H54 (cell line): ENCODE data around the gene SLC39A11.
"Not testable (repeated sequence)": the region's sequence is repeated elsewhere in the genome, so short reads cannot be mapped to it uniquely, and the experiment has no call there.

Experiments
- DNase-seq: peaks from one replicate; pipeline ENCODE4 v3.0.0; 2011; ENCODE audit warnings: low spot score, mixed read lengths; ENCODE audit not compliant: insufficient read length
- FAIRE-seq: peaks from 3 replicates; lab custom pipeline; 2011; peaks lifted over from hg19 to GRCh38; lab: Jason Lieb, UNC
- POLR2A ChIP-seq: IDR thresholded peaks from 2 replicates; pipeline ENCODE4 v1.6.1; 2011; ENCODE audit warnings: low read depth, mild to moderate bottlenecking, low read length

SLC39A11 gene

DNA sequence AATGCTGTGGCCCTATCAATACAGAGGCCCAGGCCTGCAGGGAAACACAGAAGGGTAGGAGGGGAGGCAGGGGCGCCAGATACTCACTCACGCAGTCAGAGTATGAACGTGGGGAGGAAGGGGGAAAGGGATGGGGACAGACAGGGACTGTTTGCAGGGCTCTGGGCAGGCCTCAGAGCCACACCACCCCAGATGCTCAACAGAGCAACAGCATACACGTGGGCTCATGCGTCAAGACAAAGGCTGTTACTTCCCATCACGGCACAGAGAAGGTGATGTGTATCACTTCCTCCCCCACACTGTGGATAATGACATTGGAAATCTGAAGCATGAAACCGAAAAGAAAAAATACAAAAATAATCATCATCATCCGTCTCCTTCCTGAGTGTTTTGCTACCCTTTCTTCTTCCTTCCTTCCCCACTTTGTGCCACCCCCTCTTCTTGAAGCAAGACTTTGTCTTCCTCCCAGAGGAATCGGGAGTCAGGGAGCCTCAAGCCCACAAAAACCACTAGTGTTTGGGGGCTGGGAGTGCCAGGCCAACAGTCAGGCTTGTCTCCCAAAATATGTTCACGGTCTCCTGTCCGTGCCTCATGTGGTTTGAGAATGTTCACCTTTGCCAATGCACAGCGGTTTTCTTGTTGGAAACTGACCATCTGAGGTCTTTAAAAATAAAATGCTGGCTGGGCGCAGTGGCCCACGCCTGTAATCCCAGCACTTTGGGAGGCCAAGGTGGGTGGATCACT lies 20.1 kb downstream of the SLC39A11 start:
- no peak for FAIRE-seq
- no peak for TF ChIP-seq POLR2A
- no peak for DNase-seq

DNA sequence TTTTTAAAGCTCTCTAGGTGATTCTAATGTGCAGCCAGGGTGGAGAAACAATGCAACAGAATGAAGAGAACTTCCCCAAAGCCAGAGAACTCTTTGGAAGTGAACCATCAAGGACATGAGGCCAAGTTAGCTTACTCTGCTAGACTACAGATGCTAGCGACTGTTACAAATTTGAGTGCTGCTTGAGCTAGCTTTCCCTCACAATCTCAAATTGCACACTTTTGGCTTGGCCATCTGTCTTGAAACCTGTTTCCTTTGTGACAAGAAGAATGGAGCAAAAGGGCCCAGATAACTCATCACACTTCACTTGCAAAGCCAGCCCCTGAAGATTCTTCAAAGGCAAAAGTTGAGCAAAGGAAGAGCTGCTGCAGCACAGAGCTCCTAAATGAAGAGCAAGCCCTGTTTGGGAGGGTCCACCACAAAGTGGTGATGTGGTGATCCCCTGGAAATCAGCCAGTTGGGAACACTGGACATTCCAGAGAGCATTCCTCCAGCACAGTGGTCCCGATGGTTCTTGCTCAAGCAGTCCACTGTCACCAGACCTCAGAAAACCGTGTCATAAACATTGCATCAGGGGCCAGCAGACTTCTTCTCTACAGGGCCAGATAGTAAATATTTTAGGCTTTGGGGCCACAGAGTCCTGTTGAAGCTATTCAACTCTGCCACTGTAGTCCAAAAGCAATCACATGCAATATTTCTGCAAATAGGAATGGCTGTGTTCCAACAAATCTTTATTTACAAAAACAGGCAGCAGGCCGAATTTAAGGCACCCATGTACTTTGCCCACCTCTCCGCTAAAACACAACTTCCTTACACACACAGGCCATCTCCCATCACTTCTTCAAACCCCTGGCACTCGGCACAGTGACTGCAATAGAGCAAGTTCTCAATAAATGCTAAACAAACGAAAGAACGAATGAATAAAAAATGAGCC lies 21.2 kb downstream of the SLC39A11 start:
- DNase-seq (no peak), FAIRE-seq (no peak)
- no peak for TF ChIP-seq POLR2A

DNA sequence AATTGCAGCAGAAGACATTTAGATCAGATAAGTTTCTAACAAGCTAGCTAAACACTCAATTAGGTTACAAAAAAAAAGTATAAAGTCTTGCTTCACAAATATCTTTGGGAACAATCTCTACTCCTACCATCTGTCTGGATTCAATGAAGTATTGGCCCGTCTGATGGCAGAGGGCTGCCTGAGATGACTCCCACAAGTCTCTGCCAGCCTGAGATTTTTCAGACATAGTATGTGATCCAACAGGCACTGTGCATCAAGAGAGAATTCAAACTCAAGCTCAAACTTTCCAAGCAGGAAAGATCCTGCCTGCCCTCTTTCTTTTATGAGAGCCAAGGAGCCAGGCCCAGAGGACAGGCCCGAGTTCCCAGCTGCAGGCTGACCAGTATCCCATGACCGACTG lies 22.6 kb downstream of the SLC39A11 start:
- TF ChIP-seq POLR2A = no peak
- FAIRE-seq = no peak
- no peak for DNase-seq

DNA sequence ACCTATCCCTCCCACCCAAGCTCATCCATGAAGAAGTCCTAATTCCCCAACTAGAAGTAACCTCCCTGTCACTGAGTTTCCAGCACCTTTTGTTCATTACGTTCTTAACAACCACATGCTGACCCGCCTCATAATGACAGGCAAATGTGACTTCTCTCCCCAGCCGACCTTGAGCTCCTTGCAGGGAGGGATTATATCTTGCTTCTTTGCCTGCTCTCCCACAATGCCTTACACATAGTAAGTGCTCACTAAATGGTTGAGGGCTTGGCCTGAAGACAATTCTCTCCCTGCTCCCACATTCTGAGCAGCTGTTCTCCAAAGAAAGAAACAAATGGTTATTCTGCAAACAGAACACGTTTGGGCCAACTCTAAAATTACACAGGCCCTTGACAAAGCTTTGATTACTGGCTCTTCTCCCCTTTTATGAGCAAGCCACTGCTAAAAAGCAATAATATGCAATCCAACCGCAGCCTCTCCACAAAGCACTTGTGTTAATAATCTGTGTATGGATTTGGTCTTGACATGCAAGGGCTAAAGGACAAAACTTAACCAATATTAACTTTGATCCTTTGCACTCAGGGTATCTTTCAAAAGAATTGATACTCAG lies 23.2 kb downstream of the SLC39A11 start:
- FAIRE-seq (no peak), DNase-seq (no peak)
- TF ChIP-seq POLR2A = no peak

DNA sequence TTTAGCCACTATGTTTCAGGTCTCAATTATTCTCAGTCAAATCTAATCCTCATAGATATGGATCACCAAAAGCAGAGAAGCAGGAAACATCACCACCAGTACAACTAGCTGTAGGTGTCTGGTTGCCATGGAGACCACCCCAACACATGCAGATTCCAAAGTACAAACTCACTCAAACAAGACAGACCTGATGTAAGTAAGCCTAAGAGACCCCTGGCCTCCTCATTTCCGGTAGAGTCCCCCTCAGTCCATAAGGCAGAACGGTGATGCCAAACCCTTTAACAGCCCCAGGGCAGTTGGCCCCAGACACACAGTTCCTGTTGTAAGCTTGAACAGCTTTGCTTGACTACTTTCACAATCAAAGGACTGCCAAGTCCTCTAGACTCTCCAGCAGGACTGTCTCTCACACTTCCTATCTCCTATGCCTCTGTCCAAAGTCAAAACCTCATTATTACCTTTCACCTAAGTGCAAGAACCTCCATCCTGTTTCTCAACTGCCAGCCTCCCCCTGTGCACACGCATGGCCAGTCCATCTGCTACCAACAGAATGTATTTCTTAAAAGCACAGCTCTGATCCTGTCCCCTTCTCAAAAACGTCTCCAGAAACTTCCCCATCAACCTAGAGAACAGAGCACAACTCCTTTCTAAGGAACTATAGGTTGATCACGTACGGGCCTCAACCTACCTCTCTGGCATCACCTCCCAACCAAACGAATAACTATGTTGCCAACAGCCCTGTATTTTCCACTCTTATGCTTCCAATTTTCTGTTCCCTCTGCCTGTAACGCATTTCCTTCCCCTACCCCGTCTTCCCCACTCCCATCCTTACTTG lies 23.9 kb downstream of the SLC39A11 start:
- FAIRE-seq = no peak
- DNase-seq = no peak
- TF ChIP-seq POLR2A = no peak

DNA sequence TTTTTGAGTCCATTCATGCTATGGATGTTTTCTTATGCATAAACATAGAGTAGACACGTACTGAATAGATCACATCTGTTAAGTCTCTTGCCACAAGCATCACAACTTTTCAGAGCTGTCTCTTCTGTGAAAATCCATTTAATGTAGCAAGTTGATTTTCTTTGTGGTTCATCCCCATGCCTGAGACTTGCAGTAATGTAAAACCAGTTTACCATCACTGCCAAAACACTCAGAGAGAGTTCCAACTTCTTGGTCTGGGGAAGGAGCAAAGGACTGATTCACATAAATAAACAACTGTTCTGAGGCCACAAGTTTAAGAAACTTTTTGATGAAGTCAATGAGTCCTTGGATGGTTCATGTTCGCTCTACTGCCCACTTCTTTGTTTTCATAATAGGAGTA lies 24.8 kb downstream of the SLC39A11 start:
- DNase-seq, FAIRE-seq: not testable (repeated sequence)

DNA sequence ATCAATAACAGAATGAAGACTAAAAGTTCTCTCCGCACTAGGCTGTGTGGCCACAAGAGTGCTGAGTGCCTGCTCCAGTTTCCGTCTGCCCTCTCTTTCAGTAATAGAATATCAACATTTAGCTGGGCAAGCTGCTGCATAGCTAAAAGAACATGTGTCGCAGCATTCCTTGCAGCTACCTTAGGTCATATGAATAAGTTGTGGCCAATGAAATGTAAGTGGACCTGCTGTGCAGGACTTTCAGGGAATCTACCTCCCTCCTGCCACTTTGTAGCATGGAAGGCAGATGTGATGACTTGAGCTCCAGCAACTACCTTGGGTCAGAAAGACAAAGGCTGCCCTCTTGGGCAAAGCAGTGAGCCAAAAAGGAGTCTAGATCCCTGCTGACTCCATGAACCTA lies 25.4 kb downstream of the SLC39A11 start:
- no peak for FAIRE-seq
- no peak for TF ChIP-seq POLR2A
- DNase-seq = no peak

DNA sequence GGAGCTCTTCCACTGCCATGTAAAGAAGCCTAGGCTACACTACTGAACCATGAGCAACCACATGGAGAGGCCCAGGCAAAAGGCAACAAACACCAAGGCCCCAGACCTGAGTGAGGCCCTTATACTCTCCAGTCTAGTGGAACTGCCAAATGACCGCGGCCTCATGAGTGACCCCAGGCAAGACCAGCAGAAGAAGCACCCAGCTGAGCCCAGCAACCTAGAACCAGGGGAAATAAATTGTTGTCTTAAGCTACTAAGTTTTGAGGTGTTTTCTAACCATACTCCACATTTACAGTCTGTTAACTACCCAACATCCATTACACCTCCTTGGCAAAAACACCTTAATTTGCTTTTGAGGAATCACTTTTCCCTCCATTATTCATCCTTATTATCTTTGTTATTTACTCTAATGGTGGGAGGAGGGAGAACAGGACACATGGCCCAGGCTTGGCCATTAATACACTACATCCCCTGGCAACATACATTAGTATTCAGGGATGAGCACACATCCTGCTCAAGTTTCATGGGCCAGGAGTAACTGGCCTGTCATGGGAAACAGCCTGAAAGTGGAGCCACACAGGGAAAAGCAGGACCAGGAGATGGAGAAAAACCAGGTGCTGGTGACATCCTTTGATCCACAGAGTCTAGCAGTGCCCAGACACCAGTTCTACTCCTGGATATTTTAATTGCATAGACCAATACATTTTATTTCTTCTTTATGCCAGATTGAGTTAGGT lies 26.2 kb downstream of the SLC39A11 start:
- FAIRE-seq (no peak), DNase-seq (no peak)
- no peak for TF ChIP-seq POLR2A

DNA sequence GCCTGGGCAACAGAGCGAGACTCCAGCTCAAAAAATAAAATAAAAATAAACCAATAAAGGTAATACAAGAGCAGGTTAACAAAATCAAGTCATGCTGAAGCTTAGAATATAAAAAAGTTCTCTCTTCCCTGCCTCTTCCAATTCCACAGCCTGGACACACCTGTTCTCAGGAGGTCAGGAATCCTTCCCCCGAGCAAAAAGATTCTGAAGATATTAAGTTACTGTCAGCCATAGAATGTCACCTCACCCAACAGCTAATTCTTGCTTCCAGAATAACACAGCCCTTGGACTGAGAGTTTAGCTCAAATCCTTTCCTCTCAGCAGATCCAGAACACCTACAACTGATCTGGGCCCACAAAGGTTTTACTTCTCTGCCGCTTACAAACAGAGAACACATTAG lies 27.1 kb downstream of the SLC39A11 start:
- TF ChIP-seq POLR2A = no peak
- DNase-seq = no peak
- no peak for FAIRE-seq

DNA sequence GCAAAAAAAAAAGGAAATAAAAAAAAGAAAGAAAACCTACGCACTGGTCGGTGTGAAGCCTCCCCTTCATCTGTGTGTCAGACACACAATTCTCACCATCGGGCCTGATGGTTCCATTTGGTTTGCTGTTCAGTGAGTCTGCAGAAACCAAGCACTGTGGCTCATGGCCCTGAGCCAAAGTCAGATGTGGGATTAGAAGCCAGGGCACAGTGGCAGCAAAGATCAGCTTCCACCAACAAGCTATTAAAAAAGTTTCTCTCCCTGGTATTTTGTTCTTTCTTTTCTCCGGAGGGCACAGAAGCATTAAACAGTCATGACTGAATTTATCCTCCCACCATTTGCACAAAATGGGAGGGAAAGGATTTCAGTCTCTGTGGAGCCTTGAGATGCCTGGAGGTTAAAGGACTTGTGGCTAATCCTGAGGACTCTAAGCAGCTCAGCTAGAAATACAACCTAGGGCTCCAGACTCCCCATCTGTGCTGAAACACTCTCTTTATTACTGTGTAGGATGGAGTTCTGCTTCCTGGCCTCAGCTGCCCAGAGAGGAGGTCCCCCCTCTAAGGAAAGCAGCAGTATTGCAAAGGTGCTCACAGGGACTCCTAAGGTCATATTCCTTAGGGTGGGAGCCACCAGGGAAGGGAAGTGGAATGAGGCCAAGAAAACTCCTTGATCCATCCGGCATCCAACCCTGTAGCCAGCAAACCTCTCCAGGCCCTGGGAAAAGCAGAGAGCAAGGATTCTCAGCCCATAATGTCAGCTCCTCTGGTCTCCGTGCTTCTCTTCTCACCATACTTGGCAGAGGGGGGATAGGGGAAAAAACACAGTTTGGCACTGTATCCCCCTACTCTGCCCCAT lies 28.2 kb downstream of the SLC39A11 start:
- FAIRE-seq = no peak
- no peak for DNase-seq

DNA sequence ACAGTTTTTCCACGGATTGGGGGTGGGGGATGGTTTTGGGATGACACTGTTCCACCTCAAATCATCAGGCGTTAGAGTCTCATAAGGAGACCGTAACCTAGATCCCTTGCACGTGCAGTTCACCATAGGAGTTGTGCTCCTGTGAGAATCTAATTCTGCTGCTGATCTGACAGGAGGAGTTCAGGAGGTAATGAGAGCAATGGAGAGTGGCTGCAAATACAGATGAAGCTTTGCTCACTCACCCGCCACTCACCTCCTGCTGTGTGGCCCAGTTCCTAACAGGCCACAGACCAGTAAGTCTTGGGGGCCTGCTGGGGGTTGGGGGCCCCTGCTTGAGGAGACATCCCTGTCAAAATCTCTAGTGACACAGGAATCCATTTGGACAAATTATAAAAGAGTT lies 29.8 kb downstream of the SLC39A11 start:
- no peak for DNase-seq
- no peak for TF ChIP-seq POLR2A
- no peak for FAIRE-seq

More for the DNA sequence above, 28.2 kb downstream of the SLC39A11 start:
- TF ChIP-seq POLR2A = no peak

DNA sequence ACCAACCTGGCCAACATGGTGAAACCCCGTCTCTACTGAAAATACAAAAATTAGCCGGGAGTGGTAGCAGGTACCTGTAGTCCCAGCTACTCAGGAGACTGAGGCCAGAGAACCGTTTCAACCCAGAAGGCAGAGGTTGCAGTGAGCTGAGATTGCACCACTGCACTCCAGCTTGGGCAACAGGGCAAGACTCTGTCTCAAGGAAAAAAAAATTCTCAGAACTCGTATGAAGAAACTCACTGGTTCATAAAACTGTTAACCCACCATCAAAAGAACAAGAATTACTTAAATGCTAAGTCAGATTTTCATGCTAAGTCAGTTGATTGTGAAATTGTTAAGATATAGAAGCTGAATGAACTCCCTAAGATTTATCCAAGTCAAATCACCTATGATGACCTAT lies 31.3 kb downstream of the SLC39A11 start:
- FAIRE-seq (no peak), DNase-seq (no peak)
- no peak for TF ChIP-seq POLR2A
